Neural progenitor cell (in vitro differentiated cells): ENCODE results near the gene CLMP.

ENCODE experiments used
- EZH2 ChIP-seq: fragments of 200-600 bp; sonication (generic); IDR thresholded peaks from 2 replicates; pipeline ENCODE4 v1.6.1; 2017; ENCODE audit warnings: antibody characterized with exemption, mild to moderate bottlenecking, moderate library complexity
- EZH2phosphoT487 ChIP-seq: fragments of 200-600 bp; sonication (generic); IDR thresholded peaks from 2 replicates; pipeline ENCODE4 v1.6.1; 2017; ENCODE audit warnings: antibody characterized with exemption
- TF ChIP-seq, protein P1 (sequence below): fragments of 200-600 bp; sonication (generic); IDR thresholded peaks from 2 replicates; pipeline ENCODE4 v1.5.1; 2017; ENCODE audit warnings: antibody characterized with exemption, mild to moderate bottlenecking

DNA sequence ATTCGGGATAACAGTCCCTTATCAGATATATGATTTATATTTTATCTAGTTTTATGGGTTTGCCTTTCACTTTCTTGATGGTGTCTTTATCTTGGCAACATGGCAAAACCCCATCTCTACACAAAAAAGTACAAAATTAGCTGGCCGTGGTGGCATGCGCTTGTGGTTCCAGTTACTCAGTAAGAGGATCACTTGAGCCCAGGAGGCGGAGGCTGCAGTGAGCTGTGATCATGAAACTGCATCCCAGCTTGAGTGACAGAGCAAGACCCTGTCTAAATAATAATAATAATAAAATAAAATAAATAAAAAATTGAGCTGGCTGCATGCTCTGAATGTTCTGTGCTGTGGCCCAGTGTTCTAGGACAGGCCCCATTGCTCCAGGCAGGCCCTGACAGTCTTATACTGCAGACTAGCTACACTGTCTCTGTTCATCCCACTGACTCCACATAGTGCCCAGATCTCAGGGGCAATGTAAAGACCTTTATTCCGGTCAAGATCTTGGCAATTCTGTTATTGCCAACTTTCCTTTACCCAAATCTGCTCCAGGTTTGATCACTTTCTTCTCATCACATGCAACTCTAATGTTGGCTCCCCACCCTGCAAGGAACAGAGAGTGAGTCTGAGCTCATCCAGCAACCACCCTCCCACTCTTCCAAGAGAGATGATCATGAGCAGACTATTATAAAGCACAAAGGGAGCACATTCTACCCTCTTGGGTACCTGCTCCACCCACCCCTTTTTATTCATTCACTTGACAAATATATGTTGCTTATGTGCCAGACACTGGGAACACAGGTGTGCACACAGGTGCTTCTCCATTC is 141.9 kb downstream of the CLMP start:
- TF ChIP-seq, protein P1, sequence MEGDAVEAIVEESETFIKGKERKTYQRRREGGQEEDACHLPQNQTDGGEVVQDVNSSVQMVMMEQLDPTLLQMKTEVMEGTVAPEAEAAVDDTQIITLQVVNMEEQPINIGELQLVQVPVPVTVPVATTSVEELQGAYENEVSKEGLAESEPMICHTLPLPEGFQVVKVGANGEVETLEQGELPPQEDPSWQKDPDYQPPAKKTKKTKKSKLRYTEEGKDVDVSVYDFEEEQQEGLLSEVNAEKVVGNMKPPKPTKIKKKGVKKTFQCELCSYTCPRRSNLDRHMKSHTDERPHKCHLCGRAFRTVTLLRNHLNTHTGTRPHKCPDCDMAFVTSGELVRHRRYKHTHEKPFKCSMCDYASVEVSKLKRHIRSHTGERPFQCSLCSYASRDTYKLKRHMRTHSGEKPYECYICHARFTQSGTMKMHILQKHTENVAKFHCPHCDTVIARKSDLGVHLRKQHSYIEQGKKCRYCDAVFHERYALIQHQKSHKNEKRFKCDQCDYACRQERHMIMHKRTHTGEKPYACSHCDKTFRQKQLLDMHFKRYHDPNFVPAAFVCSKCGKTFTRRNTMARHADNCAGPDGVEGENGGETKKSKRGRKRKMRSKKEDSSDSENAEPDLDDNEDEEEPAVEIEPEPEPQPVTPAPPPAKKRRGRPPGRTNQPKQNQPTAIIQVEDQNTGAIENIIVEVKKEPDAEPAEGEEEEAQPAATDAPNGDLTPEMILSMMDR, result no peak
- TF ChIP-seq EZH2 (no peak), EZH2phosphoT487 (no peak)
